Measurements from ENCODE around the gene LRRC8A. TPM values are rescaled to one million over a fixed set of nuclear protein-coding genes. Genes with fewer than 3 reads are reported as not detected.

The LRRC8A gene
- total RNA-seq, 1 experiment from 2014 or later: 16.4 TPM

DNA sequence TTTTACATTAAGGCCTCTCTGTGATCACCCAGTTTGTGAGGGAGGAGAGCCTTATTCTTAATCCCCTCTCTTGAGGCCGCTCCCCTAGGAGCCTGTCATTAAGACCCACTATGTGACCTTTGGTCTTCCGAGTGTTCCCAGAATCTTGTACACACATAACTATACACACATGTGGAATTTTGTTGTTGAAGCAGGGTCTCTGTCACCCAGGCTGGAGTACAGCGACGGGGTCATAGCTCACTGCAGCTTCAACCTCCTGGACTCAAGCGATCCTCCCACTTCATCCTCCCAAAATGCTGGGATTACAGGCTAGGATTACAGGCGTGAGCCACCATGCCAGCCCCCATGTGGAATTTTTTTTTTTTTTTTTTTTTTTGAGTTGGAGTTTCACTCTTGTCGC lies 24.0 kb downstream of the LRRC8A start:
- Histone ChIP-seq H3K9me3 (ENCODE audit: control insufficient read depth, insufficient read depth, low read depth, low read length) (no peaks in the 10 kb centered on the region), H3K4me3 (ENCODE audit: low read depth in 2 of 2, low read length in 2 of 2) (no peak overlapping the region), H3K36me3 (ENCODE audit: control insufficient read depth, insufficient read depth, low read length) (no peaks in the 10 kb centered on the region), H3K27me3 (ENCODE audit: control insufficient read depth, insufficient read depth, low read length) (no peaks in the 10 kb centered on the region), H3K27ac (ENCODE audit: low read length) (no peak overlapping the region), H3K4me1 (ENCODE audit: control insufficient read depth, insufficient read depth, low read length) (no peaks in the 10 kb centered on the region)
- POLR2A ChIA-PET: no interaction called here
- CTCF ChIA-PET: no interaction called here
- TF ChIP-seq TCF7L2 (IDR thresholded peaks at IDR 0.05; ENCODE audit: low read depth, low read length) (no peak), SIN3A (IDR thresholded peaks at IDR 0.05; ENCODE audit: borderline replicate concordance, insufficient read depth, low read depth, low read length) (no peak), POLR2AphosphoS5 (IDR thresholded peaks at IDR 0.05; ENCODE audit: low read depth, low read length) (no peak)
- TF ChIP-seq, protein P1, sequence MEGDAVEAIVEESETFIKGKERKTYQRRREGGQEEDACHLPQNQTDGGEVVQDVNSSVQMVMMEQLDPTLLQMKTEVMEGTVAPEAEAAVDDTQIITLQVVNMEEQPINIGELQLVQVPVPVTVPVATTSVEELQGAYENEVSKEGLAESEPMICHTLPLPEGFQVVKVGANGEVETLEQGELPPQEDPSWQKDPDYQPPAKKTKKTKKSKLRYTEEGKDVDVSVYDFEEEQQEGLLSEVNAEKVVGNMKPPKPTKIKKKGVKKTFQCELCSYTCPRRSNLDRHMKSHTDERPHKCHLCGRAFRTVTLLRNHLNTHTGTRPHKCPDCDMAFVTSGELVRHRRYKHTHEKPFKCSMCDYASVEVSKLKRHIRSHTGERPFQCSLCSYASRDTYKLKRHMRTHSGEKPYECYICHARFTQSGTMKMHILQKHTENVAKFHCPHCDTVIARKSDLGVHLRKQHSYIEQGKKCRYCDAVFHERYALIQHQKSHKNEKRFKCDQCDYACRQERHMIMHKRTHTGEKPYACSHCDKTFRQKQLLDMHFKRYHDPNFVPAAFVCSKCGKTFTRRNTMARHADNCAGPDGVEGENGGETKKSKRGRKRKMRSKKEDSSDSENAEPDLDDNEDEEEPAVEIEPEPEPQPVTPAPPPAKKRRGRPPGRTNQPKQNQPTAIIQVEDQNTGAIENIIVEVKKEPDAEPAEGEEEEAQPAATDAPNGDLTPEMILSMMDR (IDR thresholded peaks at IDR 0.05): no peak
- TF ChIP-seq, protein P2, sequence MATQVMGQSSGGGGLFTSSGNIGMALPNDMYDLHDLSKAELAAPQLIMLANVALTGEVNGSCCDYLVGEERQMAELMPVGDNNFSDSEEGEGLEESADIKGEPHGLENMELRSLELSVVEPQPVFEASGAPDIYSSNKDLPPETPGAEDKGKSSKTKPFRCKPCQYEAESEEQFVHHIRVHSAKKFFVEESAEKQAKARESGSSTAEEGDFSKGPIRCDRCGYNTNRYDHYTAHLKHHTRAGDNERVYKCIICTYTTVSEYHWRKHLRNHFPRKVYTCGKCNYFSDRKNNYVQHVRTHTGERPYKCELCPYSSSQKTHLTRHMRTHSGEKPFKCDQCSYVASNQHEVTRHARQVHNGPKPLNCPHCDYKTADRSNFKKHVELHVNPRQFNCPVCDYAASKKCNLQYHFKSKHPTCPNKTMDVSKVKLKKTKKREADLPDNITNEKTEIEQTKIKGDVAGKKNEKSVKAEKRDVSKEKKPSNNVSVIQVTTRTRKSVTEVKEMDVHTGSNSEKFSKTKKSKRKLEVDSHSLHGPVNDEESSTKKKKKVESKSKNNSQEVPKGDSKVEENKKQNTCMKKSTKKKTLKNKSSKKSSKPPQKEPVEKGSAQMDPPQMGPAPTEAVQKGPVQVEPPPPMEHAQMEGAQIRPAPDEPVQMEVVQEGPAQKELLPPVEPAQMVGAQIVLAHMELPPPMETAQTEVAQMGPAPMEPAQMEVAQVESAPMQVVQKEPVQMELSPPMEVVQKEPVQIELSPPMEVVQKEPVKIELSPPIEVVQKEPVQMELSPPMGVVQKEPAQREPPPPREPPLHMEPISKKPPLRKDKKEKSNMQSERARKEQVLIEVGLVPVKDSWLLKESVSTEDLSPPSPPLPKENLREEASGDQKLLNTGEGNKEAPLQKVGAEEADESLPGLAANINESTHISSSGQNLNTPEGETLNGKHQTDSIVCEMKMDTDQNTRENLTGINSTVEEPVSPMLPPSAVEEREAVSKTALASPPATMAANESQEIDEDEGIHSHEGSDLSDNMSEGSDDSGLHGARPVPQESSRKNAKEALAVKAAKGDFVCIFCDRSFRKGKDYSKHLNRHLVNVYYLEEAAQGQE (IDR thresholded peaks at IDR 0.05; ENCODE audit: insufficient read depth in 1 of 2, low read depth in 2 of 2, low read length in 1 of 2): no peak
- no TSS peak for BruUV-seq (replicated peaks)
- ATAC-seq: no peak
- DNase-seq (ENCODE audit: low read depth, low spot score): no peak
- intact Hi-C loops (cut with micrococcal nuclease; ENCODE audit: unreplicated experiment): no loop called here
- in situ Hi-C loops (cut with HindIII; ENCODE audit: low pct_unique_long_range_greater_than_20kb, low sequenced_read_pairs): no loop called here

DNA sequence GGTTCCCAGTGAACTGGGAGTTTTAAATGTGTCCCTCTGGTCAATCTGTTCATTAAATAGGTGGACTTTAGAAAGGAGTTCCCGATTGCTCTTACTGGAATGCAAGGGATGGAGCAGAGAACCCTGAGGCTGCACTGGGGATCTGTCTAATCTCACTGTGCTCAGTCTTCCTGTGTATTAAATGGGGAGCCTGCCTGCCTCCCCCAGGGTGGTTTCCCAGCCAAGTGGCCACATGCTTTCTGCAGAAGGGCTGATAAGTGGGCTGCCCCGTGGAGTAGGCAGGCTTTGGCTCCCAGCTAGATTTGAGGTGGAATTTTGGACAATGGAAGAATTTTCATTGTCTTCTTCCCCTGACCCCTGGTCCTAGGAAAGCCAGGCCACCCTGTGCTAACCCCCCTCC lies 24.8 kb downstream of the LRRC8A start:
- DNase-seq (ENCODE audit: low read depth, low spot score) (no peak), ATAC-seq (no peak)
- no TSS peak for BruUV-seq (replicated peaks)
- no peak overlapping the region for H3K27ac ChIP-seq (ENCODE audit: low read length)
- H3K9me3 ChIP-seq (ENCODE audit: control insufficient read depth, insufficient read depth, low read depth, low read length): no peaks in the 10 kb centered on the region
- H3K4me3 ChIP-seq (ENCODE audit: low read depth in 2 of 2, low read length in 2 of 2): no peak overlapping the region
- TF ChIP-seq, protein P2 (IDR thresholded peaks at IDR 0.05; ENCODE audit: insufficient read depth in 1 of 2, low read depth in 2 of 2, low read length in 1 of 2): no peak
- TF ChIP-seq SIN3A (IDR thresholded peaks at IDR 0.05; ENCODE audit: borderline replicate concordance, insufficient read depth, low read depth, low read length): no peak
- no peaks in the 10 kb centered on the region for H3K27me3 ChIP-seq (ENCODE audit: control insufficient read depth, insufficient read depth, low read length)
- ChIA-PET CTCF (no interaction called here), POLR2A (no interaction called here)
- in situ Hi-C loops (cut with HindIII; ENCODE audit: low pct_unique_long_range_greater_than_20kb, low sequenced_read_pairs): no loop called here
- no peaks in the 10 kb centered on the region for H3K36me3 ChIP-seq (ENCODE audit: control insufficient read depth, insufficient read depth, low read length)
- H3K4me1 ChIP-seq (ENCODE audit: control insufficient read depth, insufficient read depth, low read length): 0 out of 2 replicates have a peak, but pooled peaks cover 4% of the 10 kb centered on the region
- intact Hi-C loops (cut with micrococcal nuclease; ENCODE audit: unreplicated experiment): no loop called here
